ENCODE data around the gene NEDD4.

NEDD4 gene

DNA sequence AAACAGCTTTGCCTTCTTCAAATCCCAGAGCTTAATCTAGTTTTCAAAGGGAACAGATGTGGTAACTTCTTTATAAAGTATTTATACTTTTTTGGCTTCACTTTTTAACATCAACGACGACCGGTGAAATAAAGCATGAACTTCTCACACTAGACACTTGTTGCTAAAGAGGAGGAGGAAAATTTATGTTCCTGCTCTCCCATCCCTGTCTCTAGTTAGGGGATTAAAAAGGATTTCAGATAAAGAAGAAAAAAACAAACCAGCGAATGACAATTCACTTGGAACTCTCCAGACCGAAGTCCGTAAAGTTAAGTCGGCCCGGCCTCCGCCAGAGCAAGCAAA, 672 bp downstream of the NEDD4 start:
- TF ChIP-seq SIN3A (IDR thresholded peaks at IDR 0.05; ENCODE audit: borderline replicate concordance, insufficient read depth, low read length) (no peak), TAF1 (IDR thresholded peaks at IDR 0.05; ENCODE audit: borderline replicate concordance, insufficient read depth, low read length) (no peak), POLR2AphosphoS5 (IDR thresholded peaks at IDR 0.05; ENCODE audit: low read depth, low read length) (no peak), FOXP2 (optimal IDR thresholded peaks at IDR 0.05; ENCODE audit: borderline replicate concordance, extremely low read depth, extremely low read length, insufficient read depth) (no peak)
- TF ChIP-seq, protein P1, sequence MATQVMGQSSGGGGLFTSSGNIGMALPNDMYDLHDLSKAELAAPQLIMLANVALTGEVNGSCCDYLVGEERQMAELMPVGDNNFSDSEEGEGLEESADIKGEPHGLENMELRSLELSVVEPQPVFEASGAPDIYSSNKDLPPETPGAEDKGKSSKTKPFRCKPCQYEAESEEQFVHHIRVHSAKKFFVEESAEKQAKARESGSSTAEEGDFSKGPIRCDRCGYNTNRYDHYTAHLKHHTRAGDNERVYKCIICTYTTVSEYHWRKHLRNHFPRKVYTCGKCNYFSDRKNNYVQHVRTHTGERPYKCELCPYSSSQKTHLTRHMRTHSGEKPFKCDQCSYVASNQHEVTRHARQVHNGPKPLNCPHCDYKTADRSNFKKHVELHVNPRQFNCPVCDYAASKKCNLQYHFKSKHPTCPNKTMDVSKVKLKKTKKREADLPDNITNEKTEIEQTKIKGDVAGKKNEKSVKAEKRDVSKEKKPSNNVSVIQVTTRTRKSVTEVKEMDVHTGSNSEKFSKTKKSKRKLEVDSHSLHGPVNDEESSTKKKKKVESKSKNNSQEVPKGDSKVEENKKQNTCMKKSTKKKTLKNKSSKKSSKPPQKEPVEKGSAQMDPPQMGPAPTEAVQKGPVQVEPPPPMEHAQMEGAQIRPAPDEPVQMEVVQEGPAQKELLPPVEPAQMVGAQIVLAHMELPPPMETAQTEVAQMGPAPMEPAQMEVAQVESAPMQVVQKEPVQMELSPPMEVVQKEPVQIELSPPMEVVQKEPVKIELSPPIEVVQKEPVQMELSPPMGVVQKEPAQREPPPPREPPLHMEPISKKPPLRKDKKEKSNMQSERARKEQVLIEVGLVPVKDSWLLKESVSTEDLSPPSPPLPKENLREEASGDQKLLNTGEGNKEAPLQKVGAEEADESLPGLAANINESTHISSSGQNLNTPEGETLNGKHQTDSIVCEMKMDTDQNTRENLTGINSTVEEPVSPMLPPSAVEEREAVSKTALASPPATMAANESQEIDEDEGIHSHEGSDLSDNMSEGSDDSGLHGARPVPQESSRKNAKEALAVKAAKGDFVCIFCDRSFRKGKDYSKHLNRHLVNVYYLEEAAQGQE (IDR thresholded peaks at IDR 0.05; ENCODE audit: insufficient read depth in 1 of 2, low read depth in 2 of 2, low read length in 2 of 2): no peak

DNA sequence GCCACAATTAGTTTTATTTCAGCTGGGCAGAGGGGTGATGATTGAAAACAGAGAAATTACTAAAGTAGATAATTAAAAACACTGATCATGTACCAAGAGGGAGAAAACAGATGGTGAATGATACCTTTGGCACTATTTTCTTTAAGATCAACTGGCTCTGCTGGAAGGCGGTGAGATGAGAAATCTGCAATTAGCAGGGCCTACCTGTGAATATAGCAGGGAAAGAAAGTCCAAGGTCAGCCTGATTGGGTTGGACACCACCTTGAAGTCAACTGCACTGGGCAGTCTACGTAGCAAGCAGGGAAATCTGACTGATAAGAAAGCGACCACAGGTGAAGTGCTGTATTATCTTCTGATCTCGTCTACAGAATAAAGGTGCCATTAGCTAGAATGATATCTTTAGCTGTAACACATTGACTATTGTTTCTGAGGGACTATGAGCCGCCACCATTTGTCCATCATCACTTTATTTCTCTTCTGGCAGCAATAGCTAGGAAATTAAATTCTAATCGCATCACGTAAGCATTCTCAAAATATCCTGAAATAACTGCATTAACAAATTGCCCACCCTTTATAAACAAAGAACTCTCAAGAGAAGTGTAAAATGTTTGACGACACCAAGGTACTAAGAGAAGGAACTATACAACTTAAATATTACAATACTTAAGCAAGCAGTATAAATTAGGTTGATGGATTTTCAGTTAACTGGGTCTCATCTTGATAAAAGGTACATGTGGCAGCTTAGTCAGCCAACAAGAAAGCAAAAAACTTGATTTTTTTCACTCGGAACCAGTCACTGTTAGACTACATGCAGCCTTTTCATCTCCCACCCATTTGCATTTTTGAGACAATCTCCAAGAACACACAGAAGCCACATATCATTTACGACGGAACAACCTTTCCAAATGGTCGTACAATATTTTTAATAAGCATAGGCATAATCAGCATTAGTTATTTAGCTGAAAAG, 1.3 kb downstream of the NEDD4 start:
- TF ChIP-seq FOXP2 (optimal IDR thresholded peaks at IDR 0.05; ENCODE audit: borderline replicate concordance, extremely low read depth, extremely low read length, insufficient read depth) (no peak), TAF1 (IDR thresholded peaks at IDR 0.05; ENCODE audit: borderline replicate concordance, insufficient read depth, low read length) (no peak), POLR2AphosphoS5 (IDR thresholded peaks at IDR 0.05; ENCODE audit: low read depth, low read length) (no peak), SIN3A (IDR thresholded peaks at IDR 0.05; ENCODE audit: borderline replicate concordance, insufficient read depth, low read length) (no peak)
- TF ChIP-seq, protein P1 (IDR thresholded peaks at IDR 0.05; ENCODE audit: insufficient read depth in 1 of 2, low read depth in 2 of 2, low read length in 2 of 2): no peak

DNA sequence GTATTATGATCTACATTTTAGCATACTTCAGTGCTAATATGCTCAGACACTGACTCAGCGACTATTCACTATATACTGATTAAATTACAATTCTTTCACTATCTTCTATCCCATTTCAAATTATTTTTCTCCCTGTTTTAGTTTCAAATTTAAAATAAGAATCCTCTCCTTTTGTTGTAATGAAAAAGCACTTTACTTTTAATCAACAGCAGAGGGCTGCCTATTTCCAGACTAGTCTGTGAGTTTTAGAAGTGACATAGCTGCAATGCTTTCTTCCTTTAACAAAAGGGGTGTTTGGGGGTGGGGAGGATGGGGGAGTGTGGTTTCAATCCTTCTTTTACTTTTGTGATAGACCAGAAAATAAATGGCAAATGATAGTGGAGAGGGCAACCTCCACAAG, 2.4 kb downstream of the NEDD4 start:
- TF ChIP-seq, protein P1 (IDR thresholded peaks at IDR 0.05; ENCODE audit: insufficient read depth in 1 of 2, low read depth in 2 of 2, low read length in 2 of 2): no peak
- TF ChIP-seq FOXP2 (optimal IDR thresholded peaks at IDR 0.05; ENCODE audit: borderline replicate concordance, extremely low read depth, extremely low read length, insufficient read depth): no peak
- no peak for TF ChIP-seq TAF1 (IDR thresholded peaks at IDR 0.05; ENCODE audit: borderline replicate concordance, insufficient read depth, low read length)
- no peak for TF ChIP-seq POLR2AphosphoS5 (IDR thresholded peaks at IDR 0.05; ENCODE audit: low read depth, low read length)
- TF ChIP-seq SIN3A (IDR thresholded peaks at IDR 0.05; ENCODE audit: borderline replicate concordance, insufficient read depth, low read length): no peak

DNA sequence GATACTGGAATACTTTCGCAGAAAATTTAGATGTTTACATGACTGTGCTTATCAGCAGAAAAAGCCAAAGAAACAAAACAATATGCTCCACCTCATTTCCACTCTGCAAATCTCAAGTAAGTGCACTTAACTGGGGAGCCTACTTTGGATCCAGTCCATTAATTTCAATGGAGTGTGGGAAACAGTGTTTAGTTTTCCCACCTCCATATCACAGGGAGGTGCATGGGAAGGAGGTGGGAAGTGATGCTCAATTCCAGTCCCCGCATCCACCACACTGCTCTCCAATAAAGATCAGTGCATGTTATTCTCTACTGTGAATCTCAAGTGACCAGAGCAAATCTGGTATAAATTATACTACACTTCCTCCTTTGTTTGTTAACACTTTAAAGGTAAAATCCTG, 2.9 kb downstream of the NEDD4 start:
- no peak for TF ChIP-seq FOXP2 (optimal IDR thresholded peaks at IDR 0.05; ENCODE audit: borderline replicate concordance, extremely low read depth, extremely low read length, insufficient read depth)
- no peak for TF ChIP-seq TAF1 (IDR thresholded peaks at IDR 0.05; ENCODE audit: borderline replicate concordance, insufficient read depth, low read length)
- no peak for TF ChIP-seq POLR2AphosphoS5 (IDR thresholded peaks at IDR 0.05; ENCODE audit: low read depth, low read length)
- no peak for TF ChIP-seq SIN3A (IDR thresholded peaks at IDR 0.05; ENCODE audit: borderline replicate concordance, insufficient read depth, low read length)
- TF ChIP-seq, protein P1 (IDR thresholded peaks at IDR 0.05; ENCODE audit: insufficient read depth in 1 of 2, low read depth in 2 of 2, low read length in 2 of 2): no peak

All from PFSK-1 (cell line).